Stimulated activated CD4-positive, alpha-beta T cell treated with anti-CD3 and anti-CD28 coated beads, Interleukin-15, amount 100 ng/mL, for 48 hours (primary cell): ENCODE measurements around the gene XG.
"Not testable (repeated sequence)": the region's sequence is repeated elsewhere in the genome, so short reads cannot be mapped to it uniquely, and the experiment has no call there.

ENCODE experiments used
- DNase-seq, 2 donors: peaks; one replicate each; pipeline ENCODE4 v3.0.0-alpha.2; 2020; ENCODE audit warnings: low read depth in 2 of 2

XG gene

GRCh38 chrX:2751874-2752300 lies at the start of gene XG:
XG (plus strand) TSS chrX:2752040; CDS start chrX:2752275, 235 bp downstream.
- DNase-seq, result not testable (repeated sequence)

- DNase-seq, result no peak
Observed at GRCh38 chrX:2703991-2704369, 47.9 kb upstream of the XG start.

- DNase-seq, result no peak
Observed at GRCh38 chrX:2705046-2705832, 46.6 kb upstream of the XG start.

GRCh38 chrX:2707334-2707760 lies 44.5 kb upstream of the XG start:
- DNase-seq, result peak; percentile 58 to 60

GRCh38 chrX:2708021-2708420 lies 43.8 kb upstream of the XG start:
- DNase-seq, result no peak

GRCh38 chrX:2708592-2709188 lies 43.1 kb upstream of the XG start:
- no peak for DNase-seq

GRCh38 chrX:2709556-2709955 lies 42.3 kb upstream of the XG start:
- no peak for DNase-seq

GRCh38 chrX:2710041-2710840 lies 41.6 kb upstream of the XG start:
- no peak for DNase-seq

GRCh38 chrX:2711441-2711840 lies 40.4 kb upstream of the XG start:
- DNase-seq, result no peak

GRCh38 chrX:2712428-2712827 lies 39.4 kb upstream of the XG start:
- no peak for DNase-seq

- no peak for DNase-seq
Observed at GRCh38 chrX:2712890-2713840, 38.7 kb upstream of the XG start.

- DNase-seq, result no peak
Observed at GRCh38 chrX:2714551-2714950, 37.3 kb upstream of the XG start.

GRCh38 chrX:2715066-2715600 lies 36.7 kb upstream of the XG start:
- no peak for DNase-seq

GRCh38 chrX:2717312-2717711 lies 34.5 kb upstream of the XG start:
- DNase-seq, result no peak

- DNase-seq, result no peak
Observed at GRCh38 chrX:2718821-2719220, 33.0 kb upstream of the XG start.

GRCh38 chrX:2719774-2720447 lies 31.9 kb upstream of the XG start:
- DNase-seq, result no peak

- DNase-seq, result no peak
Observed at GRCh38 chrX:2723286-2723879, 28.5 kb upstream of the XG start.

GRCh38 chrX:2727264-2727663 lies 24.6 kb upstream of the XG start:
- DNase-seq, result not testable (repeated sequence)

GRCh38 chrX:2732076-2732475 lies 19.8 kb upstream of the XG start:
- DNase-seq, result no peak

GRCh38 chrX:2732649-2733048 lies 19.2 kb upstream of the XG start:
- no peak for DNase-seq
